SU-DHL-6 (cell line): ENCODE results near the gene KCNA4.

Experiments used
- H2AFZ ChIP-seq: fragments of 200-600 bp; sonication (generic); 2 replicates; pipeline ENCODE4 v1.6.1; 2014; ENCODE audit warnings: low read depth, mild to moderate bottlenecking, moderate library complexity, mixed read lengths, antibody characterized with exemption, low read length; ENCODE audit not compliant: severe bottlenecking
- H3F3A ChIP-seq: fragments of 200-600 bp; shearing (Covaris generic); 2 replicates; pipeline ENCODE4 v1.6.0; 2016; ENCODE audit warnings: antibody characterized with exemption, mild to moderate bottlenecking; ENCODE audit not compliant: insufficient read depth
- H3K27ac ChIP-seq: fragments of 200-600 bp; sonication (generic); 2 replicates; pipeline ENCODE4 v1.5.1; 2016; ENCODE audit warnings: low read depth, mild to moderate bottlenecking, low read length, moderate library complexity, mixed read lengths
- H3K27me3 ChIP-seq: fragments of 200-600 bp; sonication (generic), shearing (Covaris generic); 2 replicates; pipeline ENCODE4 v1.6.0; 2014; ENCODE audit warnings: mild to moderate bottlenecking, low read length
- H3K36me3 ChIP-seq: fragments of 200-600 bp; sonication (generic); 2 replicates; pipeline ENCODE4 v1.6.1; 2014; ENCODE audit warnings: mild to moderate bottlenecking, low read length, mixed read lengths
- H3K4me2 ChIP-seq: fragments of 300-600, 200-600 bp; shearing (Covaris generic), sonication (generic); 2 replicates; pipeline ENCODE4 v1.6.0; 2014; ENCODE audit warnings: low read length, low read depth, mild to moderate bottlenecking; ENCODE audit not compliant: poor library complexity, severe bottlenecking
- H3K4me3 ChIP-seq: fragments of 200-600 bp; sonication (generic); 2 replicates; pipeline ENCODE4 v1.5.1; 2014; ENCODE audit warnings: antibody characterized with exemption, low read length, mild to moderate bottlenecking, mixed read lengths; ENCODE audit not compliant: insufficient read depth, poor library complexity, severe bottlenecking
- H3K79me2 ChIP-seq: fragments of 200-600 bp; sonication (generic); 2 replicates; pipeline ENCODE4 v1.6.1; 2014; ENCODE audit warnings: mild to moderate bottlenecking, low read length, moderate library complexity; ENCODE audit not compliant: insufficient read depth
- H3K9ac ChIP-seq: fragments of 200-600 bp; sonication (generic); 2 replicates; pipeline ENCODE4 v1.7.0; 2014; ENCODE audit warnings: mild to moderate bottlenecking, low read length
- H3K9me2 ChIP-seq: fragments of 200-600 bp; sonication (generic); replicated peaks from 2 replicates; pipeline ENCODE4 v1.6.1; 2014; ENCODE audit warnings: low read length; ENCODE audit not compliant: insufficient read depth
- H3K9me3 ChIP-seq: fragments of 200-600 bp; sonication (generic); 2 replicates; pipeline ENCODE4 v1.6.1; 2014; ENCODE audit warnings: low read length, mixed read lengths; ENCODE audit not compliant: insufficient read depth
- H4K20me1 ChIP-seq: fragments of 200-600 bp; sonication (generic); 2 replicates; pipeline ENCODE4 v1.6.1; 2014; ENCODE audit warnings: low read depth, mild to moderate bottlenecking, antibody characterized with exemption, low read length, moderate library complexity, mixed read lengths
- EZH2phosphoT487 ChIP-seq: fragments of 200-600 bp; sonication (generic), shearing (Covaris generic); conservative IDR thresholded peaks from 2 replicates; pipeline ENCODE4 v1.6.1; 2018; ENCODE audit warnings: mild to moderate bottlenecking, antibody characterized with exemption, low read length, moderate library complexity, mixed read lengths
- TF ChIP-seq, protein P1 (sequence below): fragments of 200-600 bp; sonication (generic); IDR thresholded peaks from one replicate; pipeline ENCODE4 v1.5.1; 2017; ENCODE audit warnings: antibody characterized with exemption, mild to moderate bottlenecking, low read length, moderate library complexity; ENCODE audit not compliant: insufficient read depth, poor library complexity, severe bottlenecking

The KCNA4 gene

DNA sequence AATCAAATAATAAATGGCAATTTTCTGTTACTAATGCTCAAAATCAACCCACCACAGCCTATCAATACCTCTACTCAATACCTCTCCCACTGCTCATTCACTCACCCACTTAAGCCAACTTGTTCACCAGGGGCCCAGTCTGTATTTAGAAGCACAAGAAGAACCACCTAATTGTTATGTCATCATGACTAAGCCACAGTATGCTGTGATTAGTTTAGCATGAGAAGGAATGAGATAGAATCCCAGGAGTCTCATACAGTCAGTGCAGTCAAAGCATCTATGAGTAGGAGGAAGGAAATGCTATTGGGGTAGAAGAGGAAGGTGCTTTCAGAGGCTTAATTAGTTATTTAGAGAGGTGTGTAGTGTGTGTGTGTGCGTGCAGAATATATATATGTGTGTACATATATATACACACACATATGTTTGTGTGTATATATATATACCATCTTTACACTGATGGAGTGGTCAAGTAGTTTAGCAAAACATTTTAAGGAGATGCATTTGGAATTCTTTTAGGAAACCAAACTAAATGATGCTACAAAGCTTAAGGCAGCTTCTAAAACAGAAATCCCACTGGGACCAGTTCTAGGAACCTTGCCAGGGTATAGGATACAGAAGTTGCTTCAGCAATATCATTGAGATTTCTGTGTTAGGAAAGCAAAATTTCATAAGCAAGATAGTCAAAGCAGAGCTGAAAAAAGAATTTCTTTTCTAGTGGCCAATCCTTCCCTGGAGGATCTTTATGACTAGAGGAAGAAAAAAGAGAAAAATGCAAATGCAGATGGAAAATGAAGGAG lies 27.5 kb downstream of the KCNA4 start:
- H3K9ac ChIP-seq = no peak overlapping the region
- no peak for TF ChIP-seq EZH2phosphoT487
- TF ChIP-seq, protein P1, sequence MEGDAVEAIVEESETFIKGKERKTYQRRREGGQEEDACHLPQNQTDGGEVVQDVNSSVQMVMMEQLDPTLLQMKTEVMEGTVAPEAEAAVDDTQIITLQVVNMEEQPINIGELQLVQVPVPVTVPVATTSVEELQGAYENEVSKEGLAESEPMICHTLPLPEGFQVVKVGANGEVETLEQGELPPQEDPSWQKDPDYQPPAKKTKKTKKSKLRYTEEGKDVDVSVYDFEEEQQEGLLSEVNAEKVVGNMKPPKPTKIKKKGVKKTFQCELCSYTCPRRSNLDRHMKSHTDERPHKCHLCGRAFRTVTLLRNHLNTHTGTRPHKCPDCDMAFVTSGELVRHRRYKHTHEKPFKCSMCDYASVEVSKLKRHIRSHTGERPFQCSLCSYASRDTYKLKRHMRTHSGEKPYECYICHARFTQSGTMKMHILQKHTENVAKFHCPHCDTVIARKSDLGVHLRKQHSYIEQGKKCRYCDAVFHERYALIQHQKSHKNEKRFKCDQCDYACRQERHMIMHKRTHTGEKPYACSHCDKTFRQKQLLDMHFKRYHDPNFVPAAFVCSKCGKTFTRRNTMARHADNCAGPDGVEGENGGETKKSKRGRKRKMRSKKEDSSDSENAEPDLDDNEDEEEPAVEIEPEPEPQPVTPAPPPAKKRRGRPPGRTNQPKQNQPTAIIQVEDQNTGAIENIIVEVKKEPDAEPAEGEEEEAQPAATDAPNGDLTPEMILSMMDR = no peak

DNA sequence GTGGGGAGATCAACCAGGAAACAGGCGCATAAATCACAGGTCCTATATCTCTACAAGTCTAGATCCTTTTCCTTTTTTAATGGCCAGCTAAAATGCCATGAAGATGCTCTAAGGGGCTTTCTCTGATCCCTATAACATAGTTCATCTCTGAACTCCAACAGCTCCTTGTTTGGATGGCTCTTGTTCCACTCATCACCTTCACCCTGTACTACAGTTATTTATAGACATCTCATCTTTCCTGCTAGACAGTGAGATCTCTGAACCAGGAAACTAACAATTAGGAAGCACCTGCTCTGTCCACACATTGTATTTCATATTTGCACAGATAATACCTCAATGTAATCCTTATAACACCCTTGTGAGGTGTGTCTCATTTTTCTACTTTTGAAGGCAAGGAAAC lies 31.6 kb downstream of the KCNA4 start:
- Histone ChIP-seq H3K79me2 (no peaks in the 10 kb centered on the region), H3F3A (no peaks in the 10 kb centered on the region), H3K9me3 (no peaks in the 10 kb centered on the region), H3K9me2 (no peaks in the 10 kb centered on the region), H3K4me2 (no peak overlapping the region), H2AFZ (no peak overlapping the region), H3K27me3 (no peaks in the 10 kb centered on the region), H3K4me3 (no peak overlapping the region), H4K20me1 (no peaks in the 10 kb centered on the region), H3K36me3 (no peaks in the 10 kb centered on the region), H3K27ac (no peak overlapping the region), H3K9ac (no peak overlapping the region)
- TF ChIP-seq EZH2phosphoT487 = no peak
- TF ChIP-seq, protein P1 = no peak

More for the DNA sequence above, 27.5 kb downstream of the KCNA4 start:
- H3K4me3 ChIP-seq = no peak overlapping the region
- H4K20me1 ChIP-seq = no peaks in the 10 kb centered on the region
- H3K36me3 ChIP-seq = no peaks in the 10 kb centered on the region
- H3K9me3 ChIP-seq = no peaks in the 10 kb centered on the region
- no peaks in the 10 kb centered on the region for H3K9me2 ChIP-seq
- H3K4me2 ChIP-seq = no peak overlapping the region
- H3K79me2 ChIP-seq = no peaks in the 10 kb centered on the region
- H3K27ac ChIP-seq = no peak overlapping the region
- H3F3A ChIP-seq = no peaks in the 10 kb centered on the region
- no peak overlapping the region for H2AFZ ChIP-seq
- no peaks in the 10 kb centered on the region for H3K27me3 ChIP-seq

DNA sequence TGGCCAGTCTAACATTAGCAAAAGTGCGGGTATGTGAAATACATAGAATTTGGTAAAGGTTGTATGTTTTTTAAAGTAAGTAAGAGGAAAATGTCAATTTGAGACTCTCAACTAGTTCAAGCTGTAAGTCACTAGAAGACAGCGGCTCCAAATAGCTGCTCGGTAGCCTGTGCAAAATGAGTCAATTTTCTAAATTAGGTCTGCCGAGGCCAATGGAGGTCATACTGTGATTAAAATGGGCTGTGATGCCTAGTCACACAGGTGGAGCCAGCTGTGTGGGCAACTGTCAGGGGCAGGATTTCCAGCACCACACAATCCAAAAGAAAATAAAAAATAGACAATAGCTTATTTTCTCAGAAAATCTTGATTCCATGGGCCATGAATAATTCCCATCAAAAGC lies 32.3 kb downstream of the KCNA4 start:
- no peaks in the 10 kb centered on the region for H3K79me2 ChIP-seq
- TF ChIP-seq EZH2phosphoT487 = no peak
- TF ChIP-seq, protein P1 = no peak
- no peak overlapping the region for H2AFZ ChIP-seq
- H3K9me3 ChIP-seq = no peaks in the 10 kb centered on the region
- no peaks in the 10 kb centered on the region for H3K9me2 ChIP-seq
- no peak overlapping the region for H3K27ac ChIP-seq
- H3K4me2 ChIP-seq = no peak overlapping the region
- no peak overlapping the region for H3K4me3 ChIP-seq
- H4K20me1 ChIP-seq = no peaks in the 10 kb centered on the region
- H3K9ac ChIP-seq = no peak overlapping the region
- no peaks in the 10 kb centered on the region for H3F3A ChIP-seq
- no peaks in the 10 kb centered on the region for H3K36me3 ChIP-seq
- H3K27me3 ChIP-seq = no peaks in the 10 kb centered on the region
